ENCODE results near the gene OR52N2.

Gene OR52N2

DNA sequence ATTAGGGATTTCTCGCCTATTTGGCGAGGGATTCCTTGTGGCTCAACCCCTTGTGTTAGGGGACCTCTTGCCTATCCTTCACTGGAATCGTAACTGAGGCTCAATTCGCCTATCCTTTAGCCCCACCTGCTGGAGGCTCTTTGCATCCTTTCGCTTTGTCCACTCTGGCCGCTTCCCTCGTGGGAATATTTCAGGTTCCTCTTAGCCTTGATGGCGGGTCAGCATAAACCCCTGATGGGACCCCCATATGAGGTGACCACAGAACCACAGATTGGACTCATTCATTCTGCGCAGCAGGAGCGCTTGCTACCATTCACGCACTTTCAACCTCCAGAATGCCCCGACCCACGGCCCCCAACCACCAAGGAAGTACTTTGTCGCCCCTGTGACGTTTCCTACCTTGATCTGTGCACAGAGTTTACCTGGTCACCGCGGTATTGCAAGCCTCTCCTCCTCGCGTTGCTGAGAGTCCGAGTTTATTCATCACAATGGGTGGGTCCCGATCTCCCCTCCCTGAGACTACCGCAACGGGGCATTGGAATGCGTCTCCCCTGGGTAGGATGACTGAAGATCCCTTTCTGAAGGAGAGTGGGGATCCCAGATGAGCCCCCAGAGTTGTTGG is at the start of gene OR52N2:
OR52N2 (plus strand) TSS at position 425 of the 622 bp plus-strand sequence. CDS start 11,412 bp downstream, outside the sequence.
- in situ Hi-C loops (cut with HindIII; ENCODE audit: low sequenced_read_pairs): no loop called here

DNA sequence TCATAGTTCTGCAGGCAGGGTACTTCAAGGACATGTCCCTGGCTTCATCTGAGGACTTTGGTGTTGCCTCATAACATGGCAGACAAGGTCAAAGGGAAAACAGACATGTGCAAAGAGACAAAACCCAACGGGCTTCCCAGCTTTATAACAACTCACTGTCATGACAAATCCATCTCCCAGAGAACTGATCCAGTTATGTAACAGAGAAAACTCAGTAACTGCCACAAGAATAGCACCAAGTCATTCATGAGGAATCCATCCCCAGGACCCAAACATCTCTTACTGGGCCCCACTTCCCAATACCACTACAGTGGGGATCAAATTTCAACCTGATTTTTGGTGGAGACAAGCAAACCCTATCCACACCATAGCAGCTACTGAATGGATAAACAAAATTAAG is 41.7 kb upstream of the OR52N2 start:
- in situ Hi-C loops (cut with HindIII; ENCODE audit: low sequenced_read_pairs): no loop called here

DNA sequence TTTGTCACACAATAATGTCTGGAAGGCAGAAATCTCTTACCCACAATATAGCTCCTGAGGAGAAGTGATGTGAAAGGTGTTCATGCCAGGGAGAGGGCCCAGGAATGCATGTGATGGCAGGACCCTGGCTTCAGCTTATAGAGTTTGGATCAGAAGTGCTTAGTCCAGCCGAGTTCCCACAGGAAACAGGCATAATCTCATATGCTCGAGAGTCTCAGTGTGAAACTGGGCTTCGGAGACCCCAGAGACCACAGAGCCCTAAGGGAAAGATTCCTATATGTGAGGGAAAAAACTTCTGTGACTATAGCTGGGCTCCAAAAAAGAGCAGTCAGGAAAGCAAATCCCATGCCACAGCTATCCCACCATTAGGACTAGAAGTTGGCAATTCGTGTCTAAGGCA is 25.5 kb upstream of the OR52N2 start, which contains the start of gene OR52N5:
OR52N5 (minus strand) TSS at position 101 of the 400 bp plus-strand sequence. CDS start 4,721 bp downstream, outside the sequence.
- in situ Hi-C loops (cut with HindIII; ENCODE audit: low sequenced_read_pairs): no loop called here

DNA sequence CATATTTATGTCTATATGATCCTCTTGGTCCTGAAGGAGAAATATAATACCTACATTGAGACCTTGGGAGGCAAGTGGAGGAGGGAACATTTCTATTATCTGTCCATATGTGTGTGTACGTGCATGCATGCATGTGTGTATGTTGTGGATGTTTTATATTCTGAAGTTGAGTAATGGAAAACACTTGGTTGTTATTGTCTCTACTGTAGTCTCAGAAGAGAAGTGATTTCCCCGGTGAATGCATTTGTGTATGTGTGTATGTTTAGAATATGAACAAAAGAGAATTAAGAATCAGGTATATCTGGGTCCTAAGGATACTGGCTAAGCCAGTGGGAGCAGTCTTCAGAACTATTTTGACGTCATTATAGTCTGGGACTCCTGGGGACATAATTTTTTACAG is 17.6 kb upstream of the OR52N2 start, which contains the start of gene OR52N1:
OR52N1 (minus strand) TSS at position 101 of the 400 bp plus-strand sequence. CDS start 2,449 bp downstream, outside the sequence.
- in situ Hi-C loops (cut with HindIII; ENCODE audit: low sequenced_read_pairs): no loop called here

DNA sequence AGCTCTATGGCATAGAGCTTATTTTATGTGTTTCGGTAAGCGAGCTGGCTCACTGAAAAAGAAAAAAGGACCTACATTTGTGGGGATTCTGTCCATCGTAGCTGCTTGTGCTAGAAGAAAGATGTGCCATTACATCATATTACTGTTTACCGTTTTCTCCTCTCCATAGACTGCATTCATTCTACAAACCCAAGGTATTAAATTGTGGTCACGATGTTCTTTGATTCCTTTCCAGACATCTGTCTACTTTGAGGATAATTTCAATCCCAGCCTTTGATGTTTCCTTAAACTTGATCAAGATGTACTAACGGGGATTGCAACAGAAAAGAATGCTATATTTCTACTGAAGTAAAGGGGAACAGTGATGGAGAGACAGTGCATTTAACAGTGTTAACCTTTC is 12.2 kb upstream of the OR52N2 start:
- in situ Hi-C loops (cut with HindIII; ENCODE audit: low sequenced_read_pairs): no loop called here

DNA sequence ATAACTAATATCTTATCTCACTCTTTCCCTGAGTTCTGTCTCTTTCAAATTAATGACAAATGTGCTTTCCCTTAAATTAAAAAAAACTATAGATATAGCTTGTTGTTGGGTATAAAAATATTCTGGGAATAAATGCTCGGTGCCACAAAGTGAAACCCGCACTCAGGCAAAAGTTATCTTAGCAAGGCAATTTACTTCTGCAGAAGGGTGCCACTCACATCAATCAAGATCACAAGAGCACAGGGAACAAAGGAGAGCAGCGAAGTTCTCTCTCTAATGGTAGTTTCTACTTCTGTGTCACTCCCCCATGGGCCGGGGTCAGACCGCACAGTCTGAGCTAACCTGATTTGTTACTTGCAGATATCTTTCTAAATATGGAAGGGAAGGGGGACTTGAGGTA is 4.7 kb upstream of the OR52N2 start:
- in situ Hi-C loops (cut with HindIII; ENCODE audit: low sequenced_read_pairs): no loop called here

DNA sequence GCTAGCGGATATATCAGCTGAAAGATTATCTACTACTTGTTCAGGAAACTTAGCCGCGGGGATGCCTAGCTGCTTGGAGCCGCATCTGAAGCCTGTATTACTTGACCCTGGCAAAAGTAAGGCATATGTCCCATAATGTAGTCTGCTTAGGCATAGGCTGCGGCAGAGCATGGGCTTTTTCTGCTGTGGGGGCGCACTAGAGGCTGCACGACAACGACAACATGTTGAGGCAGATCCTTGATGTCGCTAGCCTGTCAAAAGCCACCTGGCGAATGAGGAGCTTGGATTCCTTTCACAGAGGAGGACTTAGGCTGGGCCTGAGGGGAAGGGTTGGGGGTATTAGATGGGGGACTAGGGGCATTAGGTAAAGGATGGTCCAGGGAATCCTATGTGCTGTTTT is 1.1 kb upstream of the OR52N2 start:
- in situ Hi-C loops (cut with HindIII; ENCODE audit: low sequenced_read_pairs): no loop called here

DNA sequence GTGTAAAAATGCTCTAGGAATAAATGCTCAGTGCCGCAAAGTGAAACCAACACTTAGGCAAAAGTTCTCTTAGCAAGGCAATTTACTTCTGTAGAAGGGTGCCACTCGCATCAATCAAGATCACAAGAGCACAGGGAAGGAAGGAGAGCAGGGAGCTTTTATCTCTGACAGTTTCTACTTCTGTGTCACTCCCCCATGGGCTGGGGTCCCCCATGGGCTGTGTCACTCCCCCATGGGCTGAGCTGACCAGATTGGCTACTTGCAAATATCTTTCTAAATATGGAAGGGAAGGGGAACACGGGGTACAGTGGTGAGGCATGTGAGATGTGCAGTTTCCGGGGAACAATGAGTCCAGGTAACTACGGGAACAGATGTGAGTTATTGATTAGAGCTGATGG is 397 bp downstream of the OR52N2 start:
- in situ Hi-C loops (cut with HindIII; ENCODE audit: low sequenced_read_pairs): no loop called here

DNA sequence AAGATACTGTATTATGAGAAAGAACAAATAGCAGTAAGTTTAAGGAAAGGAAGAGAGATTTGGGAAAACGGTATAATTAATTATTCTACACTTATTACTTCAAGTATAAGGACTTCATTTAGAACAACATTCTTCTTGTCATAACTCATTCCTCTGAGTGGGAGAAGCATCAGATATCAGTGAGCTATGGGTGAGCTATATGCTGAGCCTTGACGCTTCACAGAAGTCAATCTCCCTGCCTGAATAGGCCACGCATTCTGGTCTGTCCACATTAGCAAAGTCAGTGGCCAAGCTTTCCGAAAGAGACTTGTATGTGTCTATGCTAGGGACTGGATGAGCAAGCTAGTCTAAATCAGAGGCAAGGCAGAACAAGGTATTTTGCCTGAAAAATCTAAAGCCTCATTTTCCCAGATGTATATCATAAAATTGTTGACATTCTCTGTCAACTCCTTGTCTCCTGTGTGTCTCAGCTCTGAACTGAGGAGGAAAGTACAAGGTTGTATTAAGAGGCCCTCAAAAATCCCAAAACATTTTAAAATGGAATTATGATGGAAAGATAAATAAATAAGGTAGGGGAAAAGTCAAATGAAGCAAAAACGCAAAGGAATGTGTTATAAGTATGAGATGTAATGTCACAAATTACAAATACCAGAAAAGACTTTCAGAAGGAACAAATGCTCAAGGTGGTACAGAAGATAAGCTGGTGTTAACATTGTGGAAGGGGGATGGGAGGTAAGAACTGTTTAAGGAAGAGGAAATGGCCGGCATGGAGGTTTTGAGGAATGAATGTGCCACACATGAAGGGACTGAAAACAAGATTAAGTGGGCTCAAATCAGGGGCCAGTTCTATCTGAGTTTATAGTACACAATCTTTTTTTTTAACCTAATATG is 1.4 kb downstream of the OR52N2 start:
- in situ Hi-C loops (cut with HindIII; ENCODE audit: low sequenced_read_pairs): no loop called here

DNA sequence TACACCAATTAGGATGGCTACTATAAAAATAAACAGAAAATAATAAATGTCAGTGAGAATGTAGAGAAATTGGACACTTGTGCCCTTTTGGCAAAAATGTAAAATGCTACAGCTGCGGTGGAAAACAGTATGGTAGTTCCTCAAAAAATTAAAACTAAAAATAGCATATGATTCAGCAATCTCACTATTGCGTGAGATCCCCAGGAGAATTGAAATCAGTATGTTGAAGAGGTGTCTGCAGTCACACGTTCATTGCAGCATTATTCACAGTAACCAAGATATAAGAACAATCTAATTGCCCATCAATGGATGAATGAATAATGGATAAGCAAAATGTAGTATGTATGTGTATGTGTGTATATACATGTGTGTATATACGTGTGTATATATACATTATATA is 6.8 kb downstream of the OR52N2 start:
- in situ Hi-C loops (cut with HindIII; ENCODE audit: low sequenced_read_pairs): no loop called here

DNA sequence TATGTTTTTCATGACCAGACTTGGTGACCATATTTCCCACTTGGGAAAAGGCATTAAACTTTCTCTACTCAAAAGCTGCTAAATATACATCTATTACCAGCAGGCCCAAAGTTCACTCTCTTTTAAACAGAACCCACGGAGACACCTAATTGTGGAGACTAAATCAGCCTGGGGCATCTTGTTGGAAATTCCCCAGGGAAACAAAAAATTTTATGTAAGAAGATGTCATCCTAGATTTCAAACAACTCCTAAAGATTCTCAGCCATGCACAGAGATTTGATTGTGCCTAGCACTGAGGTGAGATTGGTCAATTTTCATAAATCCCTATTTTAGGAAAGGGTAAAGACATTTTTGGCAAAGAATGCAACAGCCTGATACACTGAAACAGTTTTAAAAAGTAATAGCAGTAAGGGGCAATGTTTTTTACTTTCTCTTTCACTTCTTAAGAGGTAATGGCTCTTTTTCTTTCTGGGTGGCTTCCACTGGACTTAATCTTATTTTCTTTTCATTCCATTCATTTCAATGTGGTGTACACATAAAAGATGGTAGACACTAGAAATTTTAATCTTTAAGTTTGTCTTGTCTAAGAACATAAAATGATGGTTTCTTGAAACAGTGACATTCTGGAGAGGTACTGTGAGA is 9.6 kb downstream of the OR52N2 start:
- in situ Hi-C loops (cut with HindIII; ENCODE audit: low sequenced_read_pairs): no loop called here

DNA sequence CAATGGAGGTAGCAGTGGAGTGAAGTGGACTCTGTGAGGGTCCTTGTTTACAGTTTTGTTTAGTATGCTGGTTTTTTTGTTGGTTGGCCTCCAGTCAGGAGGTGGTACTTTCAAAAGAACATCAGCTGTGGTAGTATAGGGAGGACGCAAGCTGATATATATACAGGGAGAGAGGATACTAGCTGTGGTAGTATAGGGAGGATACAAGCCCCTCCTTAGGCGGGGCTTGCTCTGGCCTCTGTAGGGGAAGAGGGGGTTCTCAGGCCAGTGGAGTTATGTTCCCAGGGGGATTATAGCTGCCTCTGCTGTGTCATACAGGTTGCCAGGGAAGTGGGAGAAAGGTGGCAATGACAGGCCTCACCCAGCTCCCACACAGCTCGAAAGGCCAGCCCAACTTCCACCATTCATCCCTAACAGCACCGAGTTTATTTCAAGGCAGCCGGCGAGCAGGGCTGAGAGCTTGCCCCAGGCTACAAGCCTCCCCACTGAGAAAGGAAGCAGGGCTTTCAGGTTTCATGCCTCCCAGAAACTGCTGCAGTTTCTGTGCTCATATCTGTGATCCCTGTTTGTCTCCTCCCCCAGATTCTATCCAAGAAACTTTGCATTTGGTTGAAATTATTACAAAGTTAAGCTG is 22.6 kb downstream of the OR52N2 start:
- in situ Hi-C loops (cut with HindIII; ENCODE audit: low sequenced_read_pairs): no loop called here

DNA sequence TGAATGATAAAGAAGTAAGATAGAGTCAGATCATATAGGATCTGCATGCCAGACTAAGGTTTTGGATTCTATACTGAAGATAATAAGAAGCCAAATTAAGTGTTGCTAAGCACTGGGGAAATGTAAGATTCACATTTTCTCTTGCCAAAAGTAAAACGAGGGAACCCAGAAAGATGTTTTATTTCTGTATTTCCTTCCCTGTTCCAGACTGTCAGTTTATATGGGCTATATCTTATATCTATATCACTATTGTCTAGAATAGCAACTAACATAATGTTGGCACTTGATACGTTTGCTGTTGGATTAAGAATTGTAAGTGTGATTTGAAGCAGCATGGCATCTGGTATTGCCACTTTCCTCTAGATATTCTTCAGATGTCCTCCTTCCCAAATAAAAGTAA is 24.7 kb downstream of the OR52N2 start:
- in situ Hi-C loops (cut with HindIII; ENCODE audit: low sequenced_read_pairs): no loop called here

DNA sequence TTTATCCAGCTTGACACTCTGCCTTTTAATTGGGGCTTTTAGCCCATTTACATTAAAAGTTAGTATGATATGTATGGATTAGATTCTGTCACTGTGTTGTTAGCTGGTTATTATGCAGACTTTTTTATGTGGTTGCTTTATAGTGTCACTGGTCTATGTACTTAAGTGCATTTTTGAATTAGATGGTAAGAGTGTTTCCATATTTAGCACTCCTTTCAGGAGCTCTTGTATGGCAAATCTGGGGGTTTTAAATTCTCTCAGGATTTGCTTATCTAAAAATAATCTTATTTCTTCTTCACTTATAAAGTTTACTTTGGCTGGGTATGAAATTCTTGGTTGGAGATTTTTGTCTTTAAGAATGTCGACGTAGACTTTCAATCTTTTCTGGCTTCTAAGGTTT is 29.0 kb downstream of the OR52N2 start:
- in situ Hi-C loops (cut with HindIII; ENCODE audit: low sequenced_read_pairs): no loop called here

DNA sequence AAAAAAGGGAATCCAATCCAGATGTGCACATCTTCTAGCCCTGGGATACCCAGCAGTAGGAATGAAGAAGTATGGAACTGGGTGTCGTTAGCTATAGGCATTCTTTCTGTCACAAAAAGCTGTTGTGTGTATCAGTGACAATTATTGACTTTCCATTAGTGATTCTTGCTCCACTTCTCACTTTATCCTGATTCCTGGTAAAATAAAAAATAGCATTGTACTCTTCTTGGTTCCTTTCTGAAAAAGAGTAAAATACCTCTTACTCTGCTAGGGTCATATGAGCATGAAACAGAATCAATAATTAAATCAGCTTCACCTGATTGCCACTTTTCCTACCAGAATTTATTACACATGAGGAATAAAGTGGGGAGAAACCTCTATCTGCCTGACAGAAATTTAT is 33.1 kb downstream of the OR52N2 start, which contains the start of gene OR52E6:
OR52E6 (minus strand) TSS at position 101 of the 400 bp plus-strand sequence; CDS start at position 101, 0 bp downstream.
- in situ Hi-C loops (cut with HindIII; ENCODE audit: low sequenced_read_pairs): no loop called here

DNA sequence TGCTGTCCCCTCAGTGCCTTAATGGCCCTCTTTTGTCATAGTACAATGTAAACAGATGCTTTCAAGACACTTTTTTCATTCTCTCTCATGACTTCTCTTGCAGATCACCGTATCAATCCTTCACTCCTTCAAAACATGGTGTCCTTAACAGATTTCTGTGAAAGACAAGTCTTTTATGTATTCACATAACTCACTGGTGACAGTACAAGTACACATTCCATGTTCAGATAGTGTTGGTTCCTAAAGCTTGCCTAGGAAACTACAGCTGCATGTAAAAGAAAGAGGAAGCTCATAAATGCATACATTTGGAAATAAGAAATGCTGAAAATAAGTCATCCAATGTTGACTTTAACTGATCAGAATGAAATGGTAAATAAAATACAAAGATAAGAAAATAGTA is 38.0 kb downstream of the OR52N2 start:
- in situ Hi-C loops (cut with HindIII; ENCODE audit: low sequenced_read_pairs): no loop called here

DNA sequence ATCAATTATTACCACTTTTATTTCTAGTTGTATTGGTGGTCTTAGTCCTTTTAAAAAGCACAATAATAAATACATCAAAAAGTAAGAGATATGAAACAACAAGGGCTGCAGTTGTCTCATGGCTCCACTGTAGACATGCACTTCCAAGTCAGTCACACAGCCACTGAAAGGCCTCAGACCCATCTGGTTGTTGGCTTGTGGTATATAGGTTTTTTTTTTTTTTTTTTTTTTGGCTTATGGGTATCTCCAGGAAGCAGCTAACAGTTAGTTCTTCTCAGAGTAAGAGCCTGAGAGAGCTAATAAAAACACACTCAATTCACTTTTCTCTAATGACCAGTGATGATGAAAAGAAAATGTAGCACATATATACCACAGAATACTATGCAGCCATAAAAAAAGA is 39.0 kb downstream of the OR52N2 start:
- in situ Hi-C loops (cut with HindIII; ENCODE audit: low sequenced_read_pairs): no loop called here

DNA sequence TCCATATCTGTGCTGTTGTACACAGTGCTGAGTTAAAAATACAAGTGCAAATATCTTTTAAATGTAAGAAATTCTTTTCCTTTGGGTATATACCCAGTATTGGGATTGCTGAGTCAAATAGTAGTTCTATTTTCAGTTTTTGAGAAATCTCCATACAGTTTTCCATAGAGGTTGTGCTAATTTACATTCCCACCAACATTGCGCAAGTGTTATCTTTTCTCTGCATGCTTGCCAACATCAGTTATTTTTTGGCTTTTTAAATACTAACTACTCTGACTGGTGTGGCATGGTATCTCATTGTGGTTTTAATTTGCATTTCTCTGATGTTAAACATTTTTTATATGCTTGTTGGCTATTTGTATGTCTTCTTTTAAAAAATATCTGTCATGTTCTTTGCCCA is 42.3 kb downstream of the OR52N2 start:
- in situ Hi-C loops (cut with HindIII; ENCODE audit: low sequenced_read_pairs): no loop called here

DNA sequence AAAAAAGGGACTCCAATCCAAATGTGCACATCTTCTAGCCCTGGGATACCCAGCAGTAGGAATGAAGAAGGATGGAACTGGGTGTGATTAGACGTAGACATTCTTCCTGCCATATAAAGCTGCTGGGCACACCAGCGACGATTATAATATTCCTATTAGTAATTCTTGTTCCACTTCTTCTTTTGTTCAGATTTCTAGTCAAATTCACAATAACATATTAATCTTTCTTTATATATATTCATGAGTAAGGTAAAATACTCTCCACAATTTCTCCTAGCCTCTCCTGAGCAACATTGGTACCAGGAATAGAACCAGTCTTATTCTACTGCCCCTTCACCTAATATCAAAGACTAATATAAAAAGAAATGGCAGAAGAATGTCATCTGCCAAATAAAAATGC is 48.9 kb downstream of the OR52N2 start, which contains the start of gene OR52E8:
OR52E8 (minus strand) TSS at position 101 of the 400 bp plus-strand sequence; CDS start at position 101, 0 bp downstream.
- in situ Hi-C loops (cut with HindIII; ENCODE audit: low sequenced_read_pairs): loop anchor here (5.0 kb wide), 1 partner anchor 55 kb away; no protein-coding TSS in a partner anchor

DNA sequence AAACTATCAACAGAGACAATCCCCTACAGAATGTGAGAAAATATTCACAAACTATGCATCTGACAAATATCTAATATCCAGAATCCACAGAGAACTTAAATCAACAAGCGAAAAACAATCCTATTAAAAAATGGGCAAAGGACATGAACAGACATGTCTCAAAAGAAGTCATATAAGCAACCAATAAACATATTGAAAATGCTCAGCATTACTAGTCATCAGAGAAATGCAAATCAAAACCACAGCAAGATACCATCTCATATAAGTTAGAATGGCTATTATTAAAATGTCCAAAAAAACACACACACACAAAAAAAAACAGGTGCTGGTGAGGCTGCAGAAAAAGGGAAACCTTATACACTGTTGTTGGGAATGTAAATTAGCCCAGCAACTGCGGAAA is 57.1 kb downstream of the OR52N2 start:
- in situ Hi-C loops (cut with HindIII; ENCODE audit: low sequenced_read_pairs): no loop called here
